Suppressor macrophage treated with lipopolysaccharide for 4 hours (primary cell): ENCODE data around the gene RSBN1L.

Experiments used
- DNase-seq: peaks from one replicate; pipeline ENCODE4 v3.0.0-alpha.2; 2020

RSBN1L gene

GRCh38 chr7:77812290-77812685 is 116.0 kb downstream of the RSBN1L start:
- peak; percentile 28 for DNase-seq

GRCh38 chr7:77813180-77813579 is 116.9 kb downstream of the RSBN1L start:
- DNase-seq, result peak; percentile 19

DNA sequence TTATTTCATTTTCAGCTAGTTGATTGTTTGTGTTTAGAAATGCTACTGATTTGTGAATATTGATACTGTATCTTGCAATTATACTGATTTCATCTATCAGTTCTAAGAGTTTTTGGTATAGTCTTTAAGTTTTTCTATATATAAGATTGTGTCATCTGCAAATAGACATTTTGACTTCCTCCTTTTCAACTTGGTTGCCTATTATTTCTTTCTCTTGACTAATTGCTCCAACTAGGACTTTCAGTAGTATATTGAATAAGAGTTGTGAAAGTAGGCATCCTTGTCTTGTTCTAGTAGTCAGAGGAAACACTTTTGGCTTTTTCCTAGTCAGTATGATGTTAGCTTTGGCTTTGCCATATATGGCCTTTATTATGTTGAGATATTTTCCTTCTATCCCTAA is 122.8 kb downstream of the RSBN1L start:
- DNase-seq, result no peak

GRCh38 chr7:77820967-77821366 is 124.7 kb downstream of the RSBN1L start:
- no peak for DNase-seq

- DNase-seq, result no peak
These were observed 126.0 kb downstream of the RSBN1L start for GRCh38 chr7:77822269-77822668.

DNA sequence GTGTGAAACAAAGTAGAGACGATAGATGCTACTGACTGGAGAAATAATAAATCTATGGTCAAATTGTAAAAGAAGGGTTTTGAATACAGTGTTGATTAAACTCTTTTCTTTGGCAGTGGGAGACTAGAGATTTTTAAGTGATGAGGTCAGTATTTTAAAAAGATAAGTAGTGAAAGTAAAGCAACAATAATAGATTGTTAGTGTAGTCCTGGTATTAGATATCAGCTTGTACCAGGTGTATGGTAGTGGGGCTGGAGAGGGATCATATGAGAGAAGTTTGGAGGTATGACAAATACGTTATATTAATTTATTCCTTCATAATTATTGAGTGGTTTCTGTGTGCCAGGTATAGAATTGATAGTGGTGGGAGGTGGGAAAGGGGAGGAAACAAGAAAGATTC is 127.5 kb downstream of the RSBN1L start:
- DNase-seq, result no peak

DNA sequence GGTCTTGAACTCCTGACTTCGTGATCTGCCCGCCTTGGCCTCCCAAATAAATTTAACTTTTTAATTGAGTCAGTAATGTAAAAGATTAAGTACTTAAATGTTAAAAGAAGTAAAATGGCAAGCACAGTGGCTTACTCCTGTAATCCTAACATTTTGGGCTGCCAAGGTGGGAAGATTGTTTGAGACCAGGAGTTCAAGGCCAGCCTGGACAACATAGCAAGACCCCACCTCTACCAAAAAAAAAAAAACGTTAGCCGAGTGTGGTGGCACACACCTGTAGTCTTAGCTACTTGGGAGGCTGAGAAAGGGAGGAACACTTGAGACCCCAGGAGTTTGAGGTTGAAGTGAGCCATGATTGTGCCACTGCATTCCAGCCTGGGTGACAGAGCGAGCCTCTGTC is 128.4 kb downstream of the RSBN1L start:
- DNase-seq, result no peak

DNA sequence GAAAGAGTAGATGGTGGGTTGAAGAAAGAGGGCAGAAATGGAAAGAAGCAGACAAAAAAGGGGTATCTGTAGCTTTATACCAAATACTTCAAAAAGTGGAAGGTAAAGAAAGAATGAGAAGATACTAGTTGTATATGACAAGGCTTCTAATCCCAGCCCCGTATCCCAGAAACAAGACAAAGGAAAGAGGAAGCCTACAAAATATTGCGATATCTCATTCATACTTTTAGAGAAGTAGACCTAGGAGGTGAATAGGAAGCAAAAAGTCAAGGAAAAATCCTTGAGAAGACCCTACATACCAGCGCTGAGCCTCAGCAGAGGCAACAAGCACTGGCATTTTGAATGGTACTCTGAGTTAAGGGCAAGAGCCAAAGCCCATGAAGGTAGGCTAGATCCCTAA is 128.9 kb downstream of the RSBN1L start:
- peak; percentile 26 for DNase-seq

DNA sequence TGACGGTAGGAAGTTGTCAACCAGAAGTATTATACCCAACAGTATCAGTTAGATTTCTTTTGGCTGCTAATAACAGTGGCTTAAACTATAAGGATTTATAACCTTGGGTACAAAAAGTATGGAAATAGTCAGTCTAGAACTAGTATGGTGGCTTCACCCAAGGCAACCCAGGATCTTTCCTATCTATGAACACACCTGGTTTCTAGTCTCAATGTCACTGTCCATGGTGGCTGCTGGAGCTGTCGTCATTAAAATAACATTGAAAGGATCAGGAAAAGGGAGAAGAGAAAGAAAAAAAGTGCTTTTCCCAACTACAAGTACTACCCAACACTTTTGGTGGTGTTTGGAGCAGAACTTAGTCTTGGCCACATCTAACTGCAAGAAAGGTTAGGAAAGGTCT is 130.0 kb downstream of the RSBN1L start:
- no peak for DNase-seq

GRCh38 chr7:77827999-77828398 is 131.7 kb downstream of the RSBN1L start:
- peak; percentile 2 for DNase-seq

DNA sequence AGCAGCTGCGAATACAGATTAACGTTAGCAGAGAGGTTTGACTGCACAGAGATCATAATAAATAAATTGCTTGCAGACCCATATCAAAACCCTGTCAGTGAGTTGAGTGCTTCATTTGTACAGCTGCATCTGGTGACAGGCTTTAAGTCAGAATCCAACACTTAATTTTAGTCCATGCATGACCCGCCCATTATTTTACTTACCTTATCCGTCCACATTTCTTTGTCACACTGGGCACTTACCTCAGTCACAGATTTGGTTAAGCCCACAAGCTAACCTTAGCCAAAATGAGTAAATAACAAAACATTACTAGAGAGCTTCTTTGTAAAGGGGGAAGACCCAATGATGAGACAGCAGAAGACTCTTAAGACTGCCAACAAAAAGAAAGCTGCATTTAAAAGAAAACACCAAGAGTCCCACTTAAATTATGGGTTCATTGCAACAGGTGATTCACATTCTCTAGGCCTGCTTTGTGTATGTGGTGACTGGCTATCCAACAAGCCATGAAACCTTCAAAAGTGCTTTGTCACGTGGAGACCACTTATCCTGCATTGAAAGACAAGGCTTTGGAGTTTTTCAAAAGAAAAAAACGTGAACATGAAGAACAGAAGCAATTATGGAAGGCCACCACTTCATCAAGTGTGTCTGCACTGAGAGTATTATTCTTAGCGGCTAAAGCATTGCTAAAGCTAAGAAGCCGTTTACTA is 134.5 kb downstream of the RSBN1L start:
- no peak for DNase-seq

DNA sequence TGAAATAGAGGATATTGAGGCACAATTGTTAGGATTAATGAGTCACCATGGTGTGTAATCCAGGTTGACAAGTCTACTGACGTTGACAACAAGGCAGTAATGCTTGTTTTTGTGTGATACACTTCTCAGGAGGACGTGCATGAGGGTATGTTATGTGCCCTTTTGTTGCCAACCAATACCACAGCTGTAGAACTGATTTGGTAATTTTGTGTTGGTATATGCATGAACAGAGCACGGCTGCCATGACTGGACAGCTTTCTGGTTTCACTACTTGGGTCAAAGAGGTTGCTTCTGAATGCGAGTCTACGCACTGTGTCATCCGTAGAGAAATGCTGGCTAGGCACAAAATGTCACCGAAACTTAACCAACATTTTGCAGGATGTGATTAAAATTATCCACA is 135.2 kb downstream of the RSBN1L start:
- no peak for DNase-seq

DNA sequence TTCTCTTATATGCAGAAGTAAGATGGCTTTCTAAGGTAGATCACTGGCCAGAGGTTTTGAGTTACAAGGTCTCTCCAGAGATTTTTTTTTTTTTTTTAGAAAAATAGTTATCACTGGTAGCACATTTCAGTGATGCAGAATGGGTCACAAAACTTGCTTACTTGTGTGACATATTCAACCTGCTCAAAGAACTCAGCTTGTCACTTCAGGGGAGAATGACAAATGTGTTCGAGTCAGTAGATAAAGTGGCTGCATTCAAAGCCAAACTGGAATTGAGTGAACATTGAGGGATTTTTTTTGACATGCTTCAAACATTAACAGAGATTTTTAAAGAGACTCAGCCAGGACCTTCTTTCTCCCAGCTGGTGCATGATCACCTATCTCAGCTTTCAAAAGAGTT is 135.7 kb downstream of the RSBN1L start:
- no peak for DNase-seq
